ENCODE measurements around the gene PHLDB1.

DNA sequence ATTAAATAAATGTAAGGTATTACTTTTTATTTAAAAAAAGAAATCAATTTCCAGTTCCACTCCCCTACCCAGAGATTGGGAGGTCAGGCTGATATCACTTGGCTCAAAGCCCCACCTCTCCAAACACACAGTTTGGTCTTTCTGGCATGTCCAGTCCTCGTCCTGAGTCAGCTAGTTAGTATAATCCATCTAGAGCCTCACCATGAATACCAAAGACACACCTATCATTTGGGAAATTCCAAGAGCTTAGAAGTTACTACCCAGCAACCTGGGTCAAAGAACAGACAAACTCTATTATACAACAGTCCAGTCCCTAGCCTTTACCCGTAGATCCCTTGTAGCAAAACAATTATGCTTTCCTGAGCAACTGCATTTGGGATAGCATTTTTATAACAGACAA is 62.6 kb downstream of the PHLDB1 start:
- TF ChIP-seq, protein P1, sequence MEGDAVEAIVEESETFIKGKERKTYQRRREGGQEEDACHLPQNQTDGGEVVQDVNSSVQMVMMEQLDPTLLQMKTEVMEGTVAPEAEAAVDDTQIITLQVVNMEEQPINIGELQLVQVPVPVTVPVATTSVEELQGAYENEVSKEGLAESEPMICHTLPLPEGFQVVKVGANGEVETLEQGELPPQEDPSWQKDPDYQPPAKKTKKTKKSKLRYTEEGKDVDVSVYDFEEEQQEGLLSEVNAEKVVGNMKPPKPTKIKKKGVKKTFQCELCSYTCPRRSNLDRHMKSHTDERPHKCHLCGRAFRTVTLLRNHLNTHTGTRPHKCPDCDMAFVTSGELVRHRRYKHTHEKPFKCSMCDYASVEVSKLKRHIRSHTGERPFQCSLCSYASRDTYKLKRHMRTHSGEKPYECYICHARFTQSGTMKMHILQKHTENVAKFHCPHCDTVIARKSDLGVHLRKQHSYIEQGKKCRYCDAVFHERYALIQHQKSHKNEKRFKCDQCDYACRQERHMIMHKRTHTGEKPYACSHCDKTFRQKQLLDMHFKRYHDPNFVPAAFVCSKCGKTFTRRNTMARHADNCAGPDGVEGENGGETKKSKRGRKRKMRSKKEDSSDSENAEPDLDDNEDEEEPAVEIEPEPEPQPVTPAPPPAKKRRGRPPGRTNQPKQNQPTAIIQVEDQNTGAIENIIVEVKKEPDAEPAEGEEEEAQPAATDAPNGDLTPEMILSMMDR (IDR thresholded peaks at IDR 0.05) = no peak
- no peak for TF ChIP-seq POLR2A (IDR thresholded peaks at IDR 0.05)

Data from breast epithelium (tissue), 3 donors.